H9 (cell line): ENCODE measurements around the gene CACNB2. TPM values are rescaled to one million over a fixed set of nuclear protein-coding genes. Genes with fewer than 3 reads are reported as not detected.

Experiments
- DNase-seq: peaks from one replicate; pipeline ENCODE4 v3.0.0-alpha.2; 2017
- H2AFZ ChIP-seq: one replicate; pipeline ENCODE4 v1.6.1; 2013; ENCODE audit warnings: mild to moderate bottlenecking, low read length, control low read depth, moderate library complexity
- H2AK5ac ChIP-seq: 2 replicates; pipeline ENCODE4 v1.6.1; 2013; ENCODE audit warnings: low read length, control low read depth, mixed read lengths; ENCODE audit not compliant: insufficient read length
- H2BK120ac ChIP-seq: one replicate; pipeline ENCODE4 v1.6.1; 2013; ENCODE audit warnings: low read depth, mild to moderate bottlenecking, low read length, control low read depth, inconsistent platforms; ENCODE audit not compliant: poor library complexity, severe bottlenecking
- H2BK12ac ChIP-seq: 2 replicates; pipeline ENCODE4 v1.6.1; 2013; ENCODE audit warnings: low read length, control low read depth, mixed read lengths, low read depth; ENCODE audit not compliant: insufficient read length
- H2BK15ac ChIP-seq: 2 replicates; pipeline ENCODE4 v1.6.1; 2013; ENCODE audit warnings: low read depth, low read length, control low read depth
- H2BK20ac ChIP-seq: one replicate; pipeline ENCODE4 v1.6.1; 2013; ENCODE audit warnings: low read depth, mild to moderate bottlenecking, low read length, control low read depth, inconsistent platforms; ENCODE audit not compliant: poor library complexity, severe bottlenecking
- H2BK5ac ChIP-seq: 2 replicates; pipeline ENCODE4 v1.6.1; 2013; ENCODE audit warnings: low read length, control low read depth, mixed read lengths; ENCODE audit not compliant: insufficient read length
- H3K14ac ChIP-seq: 2 replicates; pipeline ENCODE4 v1.6.1; 2013; ENCODE audit warnings: low read length, control low read depth; ENCODE audit not compliant: insufficient read depth
- H3K18ac ChIP-seq: 2 replicates; pipeline ENCODE4 v1.6.1; 2013; ENCODE audit warnings: low read depth, mild to moderate bottlenecking, mixed read lengths, low read length, control low read depth; ENCODE audit not compliant: insufficient read length
- H3K23ac ChIP-seq: 2 replicates; pipeline ENCODE4 v1.6.1; 2013; ENCODE audit warnings: low read length, control low read depth, mixed read lengths, low read depth; ENCODE audit not compliant: insufficient read length
- H3K23me2 ChIP-seq: 2 replicates; pipeline ENCODE4 v1.6.1; 2013; ENCODE audit warnings: low read depth, mild to moderate bottlenecking, mixed read lengths, low read length, control low read depth; ENCODE audit not compliant: insufficient read length, poor library complexity, severe bottlenecking
- H3K27ac ChIP-seq: 2 replicates; pipeline ENCODE4 v1.5.1; 2013; ENCODE audit warnings: low read length, control low read depth, mixed read lengths, low read depth; ENCODE audit not compliant: insufficient read length
- H3K27me3 ChIP-seq: 2 replicates; pipeline ENCODE4 v1.6.1; 2013; ENCODE audit warnings: low read length, control low read depth, inconsistent platforms; ENCODE audit not compliant: insufficient read depth
- H3K4ac ChIP-seq: 2 replicates; pipeline ENCODE4 v1.6.1; 2013; ENCODE audit warnings: low read depth, mild to moderate bottlenecking, control low read depth, inconsistent platforms, low read length, moderate library complexity
- H3K4me1 ChIP-seq: 2 replicates; pipeline ENCODE4 v1.6.1; 2013; ENCODE audit warnings: low read length, control low read depth, inconsistent platforms; ENCODE audit not compliant: insufficient read depth
- H3K4me2 ChIP-seq: 2 replicates; pipeline ENCODE4 v1.6.1; 2013; ENCODE audit warnings: low read length, control low read depth, mixed read lengths; ENCODE audit not compliant: insufficient read length, insufficient read depth
- H3K56ac ChIP-seq: 2 replicates; pipeline ENCODE4 v1.6.1; 2013; ENCODE audit warnings: low read depth, mild to moderate bottlenecking, mixed read lengths, low read length, control low read depth; ENCODE audit not compliant: insufficient read length
- H3K79me1 ChIP-seq: 2 replicates; pipeline ENCODE4 v1.6.1; 2013; ENCODE audit warnings: low read depth, mild to moderate bottlenecking, moderate library complexity, low read length, control low read depth, inconsistent platforms; ENCODE audit not compliant: insufficient read depth, poor library complexity, severe bottlenecking
- H3K79me2 ChIP-seq: 2 replicates; pipeline ENCODE4 v1.6.1; 2013; ENCODE audit warnings: low read length, control low read depth, inconsistent platforms; ENCODE audit not compliant: insufficient read depth
- H3K9ac ChIP-seq: 2 replicates; pipeline ENCODE4 v1.6.1; 2013; ENCODE audit warnings: low read length, control low read depth, mixed read lengths; ENCODE audit not compliant: insufficient read length; ENCODE audit errors: extremely low read depth
- H3K9me3 ChIP-seq: one replicate; pipeline ENCODE4 v1.6.1; 2013; ENCODE audit warnings: low read depth, low read length, inconsistent platforms; ENCODE audit not compliant: control insufficient read depth
- H3T11ph ChIP-seq: one replicate; pipeline ENCODE4 v1.6.1; 2013; ENCODE audit warnings: mild to moderate bottlenecking, low read length, control low read depth, inconsistent platforms
- H4K20me1 ChIP-seq: one replicate; pipeline ENCODE4 v1.6.1; 2013; ENCODE audit not compliant: control insufficient read depth, insufficient read length, insufficient read depth
- H4K5ac ChIP-seq: 2 replicates; pipeline ENCODE4 v1.6.1; 2013; ENCODE audit warnings: low read depth, mild to moderate bottlenecking, mixed read lengths, low read length, control low read depth; ENCODE audit not compliant: insufficient read length
- H4K8ac ChIP-seq: replicated peaks from 2 replicates; pipeline ENCODE4 v1.6.1; 2013; ENCODE audit warnings: low read length, control low read depth, mixed read lengths, low read depth; ENCODE audit not compliant: insufficient read length
- H4K91ac ChIP-seq: 2 replicates; pipeline ENCODE4 v1.6.1; 2013; ENCODE audit warnings: low read depth, mild to moderate bottlenecking, moderate library complexity, mixed read lengths, low read length, control low read depth; ENCODE audit not compliant: insufficient read length
- H3K27ac Mint-ChIP-seq, 3 experiments: 2 replicates in 2 of 3; 3 replicates in 1 of 3; pipeline ENCODE4 v1.8.0; 2020 to 2021; ENCODE audit warnings: mixed read lengths in 3 of 3, mild to moderate bottlenecking in 1 of 3, moderate library complexity in 1 of 3
- H3K27me3 Mint-ChIP-seq: 2 replicates; pipeline ENCODE4 v1.8.0; 2021; ENCODE audit warnings: low read depth, mild to moderate bottlenecking, moderate library complexity, mixed read lengths
- H3K36me3 Mint-ChIP-seq, 3 experiments: 2 replicates in 2 of 3; 3 replicates in 1 of 3; pipeline ENCODE4 v1.8.0; 2020 to 2021; ENCODE audit warnings: low read depth in 3 of 3, mixed read lengths in 3 of 3; ENCODE audit not compliant: insufficient read depth in 1 of 3
- H3K4me1 Mint-ChIP-seq, 2 experiments: 2 replicates each; pipeline ENCODE4 v1.8.0; 2020; ENCODE audit warnings: mixed read lengths in 2 of 2
- H3K4me3 Mint-ChIP-seq, 2 experiments: 2 replicates in 1 of 2; 3 replicates in 1 of 2; pipeline ENCODE4 v1.8.0; 2020 to 2021; ENCODE audit warnings: mild to moderate bottlenecking in 2 of 2, mixed read lengths in 2 of 2, moderate library complexity in 1 of 2
- H3K9me3 Mint-ChIP-seq, 2 experiments: 2 replicates in 1 of 2; 3 replicates in 1 of 2; pipeline ENCODE4 v1.8.0; 2020; ENCODE audit warnings: mild to moderate bottlenecking in 2 of 2, mixed read lengths in 2 of 2, moderate library complexity in 1 of 2
- WGBS: extraction: QIAGEN DNeasy Blood & Tissue Kit; methylation state at CpG from one replicate; pipeline ENCODE4 v1.1.7; 2013; ENCODE audit warnings: missing lambda C conversion rate, low lambda C conversion rate, mixed read lengths; ENCODE audit not compliant: insufficient read length; ENCODE audit errors: extremely low coverage; 5-methylcytosine and 5-hydroxymethylcytosine counted together
- total RNA-seq: library from RNA; stranded (reverse); gene quantifications from 2 replicates; pipeline ENCODE4 v1.2.1, GENCODE V29; 2021
- TF ChIP-seq, protein P1 (sequence below): fragments of 200-600 bp; sonication (generic); conservative IDR thresholded peaks from 3 replicates; pipeline ENCODE4 v1.8.0; 2021; ENCODE audit warnings: antibody characterized with exemption, mild to moderate bottlenecking

Gene CACNB2
- total RNA-seq, 1 experiment from 2014 or later, result 2.6 TPM

DNA sequence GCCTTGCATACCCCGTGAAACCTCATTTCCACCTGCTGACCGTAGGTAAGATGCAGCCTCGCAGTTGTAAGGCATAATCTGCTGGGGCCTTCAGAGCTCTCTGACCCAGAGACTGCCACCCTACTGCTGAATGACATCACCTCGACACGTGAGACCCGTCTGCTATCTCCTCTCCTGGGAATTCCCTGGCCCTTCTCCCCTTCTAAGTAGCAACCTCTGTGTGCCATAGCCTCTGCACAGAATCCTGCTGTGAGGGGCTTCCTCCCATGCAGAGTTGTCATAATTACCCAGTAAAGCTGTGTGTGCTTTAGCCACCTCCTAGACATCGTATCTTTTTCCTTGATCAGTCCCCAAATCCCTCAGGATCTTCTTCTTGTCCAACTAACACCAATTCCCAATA lies 106.7 kb downstream of the CACNB2 start:
- H4K20me1 ChIP-seq, result no peaks in the 10 kb centered on the region
- no peak overlapping the region for H3K14ac ChIP-seq
- no peaks in the 10 kb centered on the region for H3K9me3 ChIP-seq
- H3K23me2 ChIP-seq, result no peaks in the 10 kb centered on the region
- Mint-ChIP-seq H3K4me1 (peaks cover 0 to 6% of the 10 kb centered on the region in 2 experiments; a peak in 2 of 4 replicates), H3K9me3 (peaks cover 6 to 7% of the 10 kb centered on the region in 2 experiments; a peak in 2 of 5 replicates), H3K27ac (peak overlapping the region in 2 of 3 experiments; percentile 23 to 56; a peak in 3 of 7 replicates), H3K27me3 (no peaks in the 10 kb centered on the region; the same call in 1 of the 2 replicates), H3K36me3 (peaks cover 2 to 9% (median 5%) of the 10 kb centered on the region in 3 experiments; a peak in 4 of 7 replicates), H3K4me3 (no peak overlapping the region)
- no peak overlapping the region for H3K4ac ChIP-seq
- H3K18ac ChIP-seq, result no peak overlapping the region
- no peak overlapping the region for H3K27ac ChIP-seq
- H4K91ac ChIP-seq, result no peak overlapping the region
- H3K56ac ChIP-seq, result no peak overlapping the region
- no peak overlapping the region for H3K4me2 ChIP-seq
- H2AK5ac ChIP-seq, result no peak overlapping the region
- TF ChIP-seq, protein P1, sequence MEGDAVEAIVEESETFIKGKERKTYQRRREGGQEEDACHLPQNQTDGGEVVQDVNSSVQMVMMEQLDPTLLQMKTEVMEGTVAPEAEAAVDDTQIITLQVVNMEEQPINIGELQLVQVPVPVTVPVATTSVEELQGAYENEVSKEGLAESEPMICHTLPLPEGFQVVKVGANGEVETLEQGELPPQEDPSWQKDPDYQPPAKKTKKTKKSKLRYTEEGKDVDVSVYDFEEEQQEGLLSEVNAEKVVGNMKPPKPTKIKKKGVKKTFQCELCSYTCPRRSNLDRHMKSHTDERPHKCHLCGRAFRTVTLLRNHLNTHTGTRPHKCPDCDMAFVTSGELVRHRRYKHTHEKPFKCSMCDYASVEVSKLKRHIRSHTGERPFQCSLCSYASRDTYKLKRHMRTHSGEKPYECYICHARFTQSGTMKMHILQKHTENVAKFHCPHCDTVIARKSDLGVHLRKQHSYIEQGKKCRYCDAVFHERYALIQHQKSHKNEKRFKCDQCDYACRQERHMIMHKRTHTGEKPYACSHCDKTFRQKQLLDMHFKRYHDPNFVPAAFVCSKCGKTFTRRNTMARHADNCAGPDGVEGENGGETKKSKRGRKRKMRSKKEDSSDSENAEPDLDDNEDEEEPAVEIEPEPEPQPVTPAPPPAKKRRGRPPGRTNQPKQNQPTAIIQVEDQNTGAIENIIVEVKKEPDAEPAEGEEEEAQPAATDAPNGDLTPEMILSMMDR, result no peak
- no peaks in the 10 kb centered on the region for H3K27me3 ChIP-seq
- H2BK20ac ChIP-seq, result no peak overlapping the region
- H3K79me1 ChIP-seq, result no peaks in the 10 kb centered on the region
- H2AFZ ChIP-seq, result no peak overlapping the region
- no peak overlapping the region for H4K8ac ChIP-seq
- H2BK12ac ChIP-seq, result no peak overlapping the region
- H3K4me1 ChIP-seq, result no peaks in the 10 kb centered on the region
- no peak overlapping the region for H3K23ac ChIP-seq
- no peak overlapping the region for H2BK15ac ChIP-seq
- H3K79me2 ChIP-seq, result no peaks in the 10 kb centered on the region
- no peak overlapping the region for H2BK5ac ChIP-seq
- DNase-seq, result no peak
- H3T11ph ChIP-seq, result no peak overlapping the region
- no peak overlapping the region for H4K5ac ChIP-seq
- H2BK120ac ChIP-seq, result no peak overlapping the region
- H3K9ac ChIP-seq, result no peak overlapping the region
- no CpG with 5 or more reads among the region's 7 CpGs for WGBS
